H9 (cell line): ENCODE results near the gene SP140L. TPM values are rescaled to one million over a fixed set of nuclear protein-coding genes. Genes with fewer than 3 reads are reported as not detected.
"Not testable (repeated sequence)": the region's sequence is repeated elsewhere in the genome, so short reads cannot be mapped to it uniquely, and the experiment has no call there.

Experiments
- DNase-seq: peaks from one replicate; pipeline ENCODE4 v3.0.0-alpha.2; 2017
- H2AFZ ChIP-seq: one replicate; pipeline ENCODE4 v1.6.1; 2013; ENCODE audit warnings: mild to moderate bottlenecking, low read length, control low read depth, moderate library complexity
- H2AK5ac ChIP-seq: 2 replicates; pipeline ENCODE4 v1.6.1; 2013; ENCODE audit warnings: low read length, control low read depth, mixed read lengths; ENCODE audit not compliant: insufficient read length
- H2BK120ac ChIP-seq: one replicate; pipeline ENCODE4 v1.6.1; 2013; ENCODE audit warnings: low read depth, mild to moderate bottlenecking, low read length, control low read depth, inconsistent platforms; ENCODE audit not compliant: poor library complexity, severe bottlenecking
- H2BK12ac ChIP-seq: 2 replicates; pipeline ENCODE4 v1.6.1; 2013; ENCODE audit warnings: low read length, control low read depth, mixed read lengths, low read depth; ENCODE audit not compliant: insufficient read length
- H2BK15ac ChIP-seq: 2 replicates; pipeline ENCODE4 v1.6.1; 2013; ENCODE audit warnings: low read depth, low read length, control low read depth
- H2BK20ac ChIP-seq: one replicate; pipeline ENCODE4 v1.6.1; 2013; ENCODE audit warnings: low read depth, mild to moderate bottlenecking, low read length, control low read depth, inconsistent platforms; ENCODE audit not compliant: poor library complexity, severe bottlenecking
- H2BK5ac ChIP-seq: 2 replicates; pipeline ENCODE4 v1.6.1; 2013; ENCODE audit warnings: low read length, control low read depth, mixed read lengths; ENCODE audit not compliant: insufficient read length
- H3K14ac ChIP-seq: 2 replicates; pipeline ENCODE4 v1.6.1; 2013; ENCODE audit warnings: low read length, control low read depth; ENCODE audit not compliant: insufficient read depth
- H3K18ac ChIP-seq: 2 replicates; pipeline ENCODE4 v1.6.1; 2013; ENCODE audit warnings: low read depth, mild to moderate bottlenecking, mixed read lengths, low read length, control low read depth; ENCODE audit not compliant: insufficient read length
- H3K23ac ChIP-seq: 2 replicates; pipeline ENCODE4 v1.6.1; 2013; ENCODE audit warnings: low read length, control low read depth, mixed read lengths, low read depth; ENCODE audit not compliant: insufficient read length
- H3K23me2 ChIP-seq: 2 replicates; pipeline ENCODE4 v1.6.1; 2013; ENCODE audit warnings: low read depth, mild to moderate bottlenecking, mixed read lengths, low read length, control low read depth; ENCODE audit not compliant: insufficient read length, poor library complexity, severe bottlenecking
- H3K27ac ChIP-seq: 2 replicates; pipeline ENCODE4 v1.5.1; 2013; ENCODE audit warnings: low read length, control low read depth, mixed read lengths, low read depth; ENCODE audit not compliant: insufficient read length
- H3K27me3 ChIP-seq: 2 replicates; pipeline ENCODE4 v1.6.1; 2013; ENCODE audit warnings: low read length, control low read depth, inconsistent platforms; ENCODE audit not compliant: insufficient read depth
- H3K4ac ChIP-seq: 2 replicates; pipeline ENCODE4 v1.6.1; 2013; ENCODE audit warnings: low read depth, mild to moderate bottlenecking, control low read depth, inconsistent platforms, low read length, moderate library complexity
- H3K4me1 ChIP-seq: 2 replicates; pipeline ENCODE4 v1.6.1; 2013; ENCODE audit warnings: low read length, control low read depth, inconsistent platforms; ENCODE audit not compliant: insufficient read depth
- H3K4me2 ChIP-seq: 2 replicates; pipeline ENCODE4 v1.6.1; 2013; ENCODE audit warnings: low read length, control low read depth, mixed read lengths; ENCODE audit not compliant: insufficient read length, insufficient read depth
- H3K56ac ChIP-seq: 2 replicates; pipeline ENCODE4 v1.6.1; 2013; ENCODE audit warnings: low read depth, mild to moderate bottlenecking, mixed read lengths, low read length, control low read depth; ENCODE audit not compliant: insufficient read length
- H3K79me1 ChIP-seq: 2 replicates; pipeline ENCODE4 v1.6.1; 2013; ENCODE audit warnings: low read depth, mild to moderate bottlenecking, moderate library complexity, low read length, control low read depth, inconsistent platforms; ENCODE audit not compliant: insufficient read depth, poor library complexity, severe bottlenecking
- H3K79me2 ChIP-seq: 2 replicates; pipeline ENCODE4 v1.6.1; 2013; ENCODE audit warnings: low read length, control low read depth, inconsistent platforms; ENCODE audit not compliant: insufficient read depth
- H3K9ac ChIP-seq: 2 replicates; pipeline ENCODE4 v1.6.1; 2013; ENCODE audit warnings: low read length, control low read depth, mixed read lengths; ENCODE audit not compliant: insufficient read length; ENCODE audit errors: extremely low read depth
- H3K9me3 ChIP-seq: one replicate; pipeline ENCODE4 v1.6.1; 2013; ENCODE audit warnings: low read depth, low read length, inconsistent platforms; ENCODE audit not compliant: control insufficient read depth
- H3T11ph ChIP-seq: one replicate; pipeline ENCODE4 v1.6.1; 2013; ENCODE audit warnings: mild to moderate bottlenecking, low read length, control low read depth, inconsistent platforms
- H4K20me1 ChIP-seq: one replicate; pipeline ENCODE4 v1.6.1; 2013; ENCODE audit not compliant: control insufficient read depth, insufficient read length, insufficient read depth
- H4K5ac ChIP-seq: 2 replicates; pipeline ENCODE4 v1.6.1; 2013; ENCODE audit warnings: low read depth, mild to moderate bottlenecking, mixed read lengths, low read length, control low read depth; ENCODE audit not compliant: insufficient read length
- H4K8ac ChIP-seq: replicated peaks from 2 replicates; pipeline ENCODE4 v1.6.1; 2013; ENCODE audit warnings: low read length, control low read depth, mixed read lengths, low read depth; ENCODE audit not compliant: insufficient read length
- H4K91ac ChIP-seq: 2 replicates; pipeline ENCODE4 v1.6.1; 2013; ENCODE audit warnings: low read depth, mild to moderate bottlenecking, moderate library complexity, mixed read lengths, low read length, control low read depth; ENCODE audit not compliant: insufficient read length
- H3K27ac Mint-ChIP-seq, 3 experiments: 2 replicates in 2 of 3; 3 replicates in 1 of 3; pipeline ENCODE4 v1.8.0; 2020 to 2021; ENCODE audit warnings: mixed read lengths in 3 of 3, mild to moderate bottlenecking in 1 of 3, moderate library complexity in 1 of 3
- H3K27me3 Mint-ChIP-seq: 2 replicates; pipeline ENCODE4 v1.8.0; 2021; ENCODE audit warnings: low read depth, mild to moderate bottlenecking, moderate library complexity, mixed read lengths
- H3K36me3 Mint-ChIP-seq, 3 experiments: 2 replicates in 2 of 3; 3 replicates in 1 of 3; pipeline ENCODE4 v1.8.0; 2020 to 2021; ENCODE audit warnings: low read depth in 3 of 3, mixed read lengths in 3 of 3; ENCODE audit not compliant: insufficient read depth in 1 of 3
- H3K4me1 Mint-ChIP-seq, 2 experiments: 2 replicates each; pipeline ENCODE4 v1.8.0; 2020; ENCODE audit warnings: mixed read lengths in 2 of 2
- H3K4me3 Mint-ChIP-seq, 2 experiments: 2 replicates in 1 of 2; 3 replicates in 1 of 2; pipeline ENCODE4 v1.8.0; 2020 to 2021; ENCODE audit warnings: mild to moderate bottlenecking in 2 of 2, mixed read lengths in 2 of 2, moderate library complexity in 1 of 2
- H3K9me3 Mint-ChIP-seq, 2 experiments: 2 replicates in 1 of 2; 3 replicates in 1 of 2; pipeline ENCODE4 v1.8.0; 2020; ENCODE audit warnings: mild to moderate bottlenecking in 2 of 2, mixed read lengths in 2 of 2, moderate library complexity in 1 of 2
- CTCF ChIP-seq: fragments of 200-600 bp; sonication (generic); conservative IDR thresholded peaks from 3 replicates; pipeline ENCODE4 v1.8.0; 2021; ENCODE audit warnings: antibody characterized with exemption, mild to moderate bottlenecking
- WGBS: extraction: QIAGEN DNeasy Blood & Tissue Kit; methylation state at CpG from one replicate; pipeline ENCODE4 v1.1.7; 2013; ENCODE audit warnings: missing lambda C conversion rate, low lambda C conversion rate, mixed read lengths; ENCODE audit not compliant: insufficient read length; ENCODE audit errors: extremely low coverage; 5-methylcytosine and 5-hydroxymethylcytosine counted together
- total RNA-seq: library from RNA; stranded (reverse); gene quantifications from 2 replicates; pipeline ENCODE4 v1.2.1, GENCODE V29; 2021

The SP140L gene
- total RNA-seq, 1 experiment from 2014 or later: 1.3 TPM

- no peak overlapping the region for H2BK15ac ChIP-seq
- no peak overlapping the region for H3T11ph ChIP-seq
- no peak for TF ChIP-seq CTCF
- no peaks in the 10 kb centered on the region for H3K23me2 ChIP-seq
- no peak overlapping the region for H2AK5ac ChIP-seq
- H3K4ac ChIP-seq: no peak overlapping the region
- DNase-seq: no peak
- no peak overlapping the region for H4K8ac ChIP-seq
- no peaks in the 10 kb centered on the region for H3K4me1 ChIP-seq
- H4K20me1 ChIP-seq: no peaks in the 10 kb centered on the region
- no peaks in the 10 kb centered on the region for H3K79me2 ChIP-seq
- H4K91ac ChIP-seq: no peak overlapping the region
- Mint-ChIP-seq H3K27me3 (no peaks in the 10 kb centered on the region), H3K36me3 (no peaks in the 10 kb centered on the region; a peak in 1 of 7 replicates), H3K4me1 (no peaks in the 10 kb centered on the region), H3K9me3 (peaks cover 0 to 6% of the 10 kb centered on the region in 2 experiments; a peak in 2 of 5 replicates), H3K27ac (no peak overlapping the region), H3K4me3 (no peak overlapping the region)
- no peak overlapping the region for H3K27ac ChIP-seq
- H2BK5ac ChIP-seq: no peak overlapping the region
- H3K14ac ChIP-seq: no peak overlapping the region
- no peak overlapping the region for H2AFZ ChIP-seq
- no peak overlapping the region for H3K56ac ChIP-seq
- no peak overlapping the region for H3K23ac ChIP-seq
- no CpG with 5 or more reads among the region's 3 CpGs for WGBS
- no peak overlapping the region for H3K18ac ChIP-seq
- H4K5ac ChIP-seq: no peak overlapping the region
- H3K27me3 ChIP-seq: no peaks in the 10 kb centered on the region
- no peaks in the 10 kb centered on the region for H3K79me1 ChIP-seq
- H2BK20ac ChIP-seq: no peak overlapping the region
- H2BK120ac ChIP-seq: no peak overlapping the region
- no peaks in the 10 kb centered on the region for H3K9me3 ChIP-seq
- no peak overlapping the region for H2BK12ac ChIP-seq
- H3K4me2 ChIP-seq: no peak overlapping the region
- no peak overlapping the region for H3K9ac ChIP-seq
Observed at GRCh38 chr2:230286048-230286447, 40.9 kb upstream of the SP140L start.

GRCh38 chr2:230289311-230289710, 37.7 kb upstream of the SP140L start:
- not testable (repeated sequence) for H3K9me3 ChIP-seq, H3T11ph ChIP-seq, H2BK20ac ChIP-seq, H3K36me3 Mint-ChIP-seq, H2BK5ac ChIP-seq, H4K5ac ChIP-seq, H3K14ac ChIP-seq, H3K27me3 ChIP-seq, H2BK15ac ChIP-seq, H3K27ac Mint-ChIP-seq, H4K8ac ChIP-seq, H3K23ac ChIP-seq, H3K9me3 Mint-ChIP-seq, H3K18ac ChIP-seq, H3K56ac ChIP-seq, H3K4me1 ChIP-seq, H2AK5ac ChIP-seq, H3K27ac ChIP-seq, DNase-seq, H3K4me1 Mint-ChIP-seq, H2BK120ac ChIP-seq, H3K79me2 ChIP-seq, H3K4ac ChIP-seq, H4K20me1 ChIP-seq, H3K79me1 ChIP-seq, H4K91ac ChIP-seq, H3K4me3 Mint-ChIP-seq, H3K4me2 ChIP-seq, H3K27me3 Mint-ChIP-seq, H3K9ac ChIP-seq, H3K23me2 ChIP-seq, H2AFZ ChIP-seq, H2BK12ac ChIP-seq
- no CpG with 5 or more reads among the region's 4 CpGs for WGBS
